HepG2 (cell line): ENCODE data around the gene EGLN1.

ENCODE experiments used
- BRCA1 ChIP-seq: sonication (generic); formaldehyde crosslinking; IDR thresholded peaks from 2 replicates; pipeline ENCODE4 v1.4.0; 2020; ENCODE audit warnings: missing genetic modification reagents
- EZH2 ChIP-seq: conservative IDR thresholded peaks from 2 replicates; pipeline ENCODE4 v1.6.1; 2012; ENCODE audit warnings: mild to moderate bottlenecking, low read depth, low read length, moderate library complexity
- HNRNPK ChIP-seq: fragments of 200-400 bp; formaldehyde crosslinking; IDR thresholded peaks from 2 replicates; pipeline ENCODE4 v1.6.1; 2018; ENCODE audit warnings: low read length, low read depth, moderate library complexity, mild to moderate bottlenecking; ENCODE audit not compliant: poor library complexity, severe bottlenecking
- KDM1A ChIP-seq: IDR thresholded peaks from 2 replicates; pipeline ENCODE4 v1.6.1; 2016; ENCODE audit warnings: missing compliant biosample characterization
- PAF1 ChIP-seq: IDR thresholded peaks from 2 replicates; pipeline ENCODE4 v1.6.1; 2016; ENCODE audit warnings: missing genetic modification reagents, missing compliant biosample characterization
- REPIN1 ChIP-seq: sonication (generic); formaldehyde crosslinking; IDR thresholded peaks from 2 replicates; pipeline ENCODE4 v1.8.0; 2022; ENCODE audit warnings: missing genetic modification reagents, low read depth, mild to moderate bottlenecking, borderline replicate concordance
- ZNF354B ChIP-seq: sonication (generic); formaldehyde crosslinking; IDR thresholded peaks from 2 replicates; pipeline ENCODE4 v1.8.0; 2022; ENCODE audit warnings: mild to moderate bottlenecking, missing genetic modification reagents

- TF ChIP-seq PAF1 (CRISPR knock-in tag): no peak
- no peak for TF ChIP-seq REPIN1
- TF ChIP-seq EZH2: no peak
- TF ChIP-seq HNRNPK: no peak
- TF ChIP-seq BRCA1 (CRISPR knock-in tag): no peak
- no peak for TF ChIP-seq ZNF354B (CRISPR knock-in tag)
- TF ChIP-seq KDM1A (CRISPR knock-in tag): no peak
Observed at GRCh38 chr1:231467986-231468385, 45.9 kb upstream of the EGLN1 start.
